Neural cell (in vitro differentiated cells): Measurements from ENCODE around the gene CUL2.

Source experiments
- CTCF ChIP-seq: fragments of 450-650 bp; IDR thresholded peaks from 2 replicates; pipeline ENCODE4 v1.5.1; 2014; ENCODE audit warnings: antibody characterized with exemption, mild to moderate bottlenecking, moderate library complexity; ENCODE audit not compliant: poor library complexity, severe bottlenecking
- EP300 ChIP-seq: fragments of 450-650 bp; conservative IDR thresholded peaks from 2 replicates; pipeline ENCODE4 v1.6.1; 2014; ENCODE audit warnings: antibody characterized with exemption, mild to moderate bottlenecking, moderate library complexity; ENCODE audit not compliant: poor library complexity, severe bottlenecking

DNA sequence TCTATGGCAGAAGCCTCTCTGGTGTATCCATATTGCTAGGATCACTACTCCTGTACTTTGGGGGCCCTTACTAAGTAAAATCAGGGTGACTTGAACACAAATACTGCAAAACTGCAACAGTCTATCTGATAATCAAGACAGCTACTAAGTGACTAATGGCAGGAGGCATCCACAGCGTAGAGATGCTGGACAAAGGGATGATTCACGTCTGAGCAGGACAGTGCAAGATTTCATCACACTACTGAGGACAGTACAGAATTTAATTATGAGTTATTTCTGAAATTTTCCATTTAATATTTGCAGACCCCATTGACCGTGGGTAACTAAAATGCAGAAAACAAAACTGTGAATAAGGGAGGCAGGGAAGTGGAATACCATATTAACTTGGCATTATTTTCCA lies 10.4 kb downstream of the CUL2 start:
- no peak for TF ChIP-seq CTCF
- no peak for TF ChIP-seq EP300
